ENCODE data around the gene CD2BP2.
A peak's percentile ranks its signal among the peaks of the same experiment; 100 is the strongest.
"Not testable (repeated sequence)": the region's sequence is repeated elsewhere in the genome, so short reads cannot be mapped to it uniquely, and the experiment has no call there.

Gene CD2BP2

GRCh38 chr16:30358990-30359870 lies 4.1 kb upstream of the CD2BP2 start:
- no peak for DNase-seq

GRCh38 chr16:30358577-30358936 lies 3.4 kb upstream of the CD2BP2 start:
- DNase-seq: no peak

GRCh38 chr16:30357715-30358576 lies 2.8 kb upstream of the CD2BP2 start:
- DNase-seq: no peak

GRCh38 chr16:30357085-30357714 lies 2.1 kb upstream of the CD2BP2 start:
- DNase-seq: no peak

GRCh38 chr16:30356401-30357084 lies 1.4 kb upstream of the CD2BP2 start:
- DNase-seq: peak; percentile 22

GRCh38 chr16:30355954-30356308 lies 823 bp upstream of the CD2BP2 start:
- no peak for DNase-seq

- DNase-seq: no peak
Measured at GRCh38 chr16:30354423-30355143, 525 bp downstream of the CD2BP2 start.

- no peak for DNase-seq
Measured at GRCh38 chr16:30353438-30354129, 1.5 kb downstream of the CD2BP2 start.

GRCh38 chr16:30352488-30353401 lies 2.4 kb downstream of the CD2BP2 start:
- DNase-seq: no peak

- no peak for DNase-seq
Measured at GRCh38 chr16:30351586-30352419, 3.3 kb downstream of the CD2BP2 start.

GRCh38 chr16:30351001-30351441 lies 4.1 kb downstream of the CD2BP2 start:
- no peak for DNase-seq

- DNase-seq: no peak
Measured at GRCh38 chr16:30350134-30350871, 4.8 kb downstream of the CD2BP2 start.

- DNase-seq: no peak
Measured at GRCh38 chr16:30349675-30350074, 5.4 kb downstream of the CD2BP2 start.

- no peak for DNase-seq
Measured at GRCh38 chr16:30348929-30349328, 6.2 kb downstream of the CD2BP2 start.

GRCh38 chr16:30348113-30348512 lies 7.0 kb downstream of the CD2BP2 start:
- no peak for DNase-seq

- no peak for DNase-seq
Measured at GRCh38 chr16:30346286-30346685, 8.8 kb downstream of the CD2BP2 start.

GRCh38 chr16:30343491-30343820 lies 11.7 kb downstream of the CD2BP2 start:
- DNase-seq: not testable (repeated sequence)

GRCh38 chr16:30342751-30343490 lies 12.2 kb downstream of the CD2BP2 start:
- DNase-seq: no peak
